HEK293 (cell line): ENCODE measurements around the gene TRPM7.

ENCODE experiments used
- CTCF ChIA-PET: fragments of 350-600 bp; formaldehyde crosslinking; extraction: SDS; loops from one replicate; lab custom pipeline; 2021; ENCODE audit warnings: antibody characterized with exemption; lab: Yijun Ruan, JAX
- POLR2A ChIA-PET: fragments of 300-600 bp; formaldehyde crosslinking; extraction: SDS; loops from one replicate; lab custom pipeline; 2020; ENCODE audit warnings: antibody characterized with exemption, inconsistent platforms; lab: Yijun Ruan, JAX
- H3K27ac ChIP-seq: fragments of 200-500 bp; sonication (Bioruptor generic); 2 replicates; pipeline ENCODE4 v1.5.1; 2014; ENCODE audit warnings: low read depth, low read length, control low read depth, inconsistent platforms; ENCODE audit errors: extremely low read depth
- H3K36me3 ChIP-seq, 2 experiments: fragments of 200-500 bp in 1 of 2; sonication (Bioruptor generic) in 1 of 2; 1 replicate in 1 of 2; 2 replicates in 1 of 2; pipeline ENCODE4 v1.5.1; 2014 to 2017; ENCODE audit warnings: inconsistent platforms in 2 of 2, low read length in 2 of 2; ENCODE audit not compliant: control insufficient read depth in 2 of 2, insufficient read depth in 1 of 2
- H3K4me1 ChIP-seq: fragments of 200-500 bp; sonication (Bioruptor generic); 2 replicates; pipeline ENCODE4 v1.5.1; 2014; ENCODE audit warnings: mild to moderate bottlenecking, low read length, inconsistent platforms; ENCODE audit not compliant: control insufficient read depth, insufficient read depth
- H3K4me3 ChIP-seq: 2 replicates; pipeline ENCODE4 v1.5.1; 2011; ENCODE audit warnings: low read depth, mild to moderate bottlenecking, control low read depth, low read length, moderate library complexity
- H3K9me3 ChIP-seq: fragments of 200-500 bp; sonication (Bioruptor generic); 2 replicates; pipeline ENCODE4 v1.5.1; 2014; ENCODE audit warnings: low read depth, low read length, inconsistent platforms; ENCODE audit not compliant: control insufficient read depth, insufficient read depth
- BCL11B ChIP-seq: fragments of 450-650 bp; formaldehyde crosslinking; IDR thresholded peaks from 2 replicates; pipeline ENCODE4 v1.5.1; 2016; ENCODE audit warnings: low read depth, missing biosample characterization, missing genetic modification characterization
- HOXD13 ChIP-seq: sonication (generic); formaldehyde crosslinking; IDR thresholded peaks from 2 replicates; pipeline ENCODE4 v1.8.0; 2022; ENCODE audit warnings: missing genetic modification reagents, borderline replicate concordance
- IKZF3 ChIP-seq: fragments of 450-650 bp; IDR thresholded peaks from 2 replicates; pipeline ENCODE4 v1.5.0; 2018; ENCODE audit warnings: missing biosample characterization, mild to moderate bottlenecking, missing genetic modification characterization, moderate library complexity
- TCF7L2 ChIP-seq: IDR thresholded peaks from 2 replicates; pipeline ENCODE4 v1.6.1; 2011; ENCODE audit warnings: low read depth, mild to moderate bottlenecking, inconsistent platforms, low read length, moderate library complexity, borderline replicate concordance
- ZBTB1 ChIP-seq: fragments of 450-650 bp; formaldehyde crosslinking; IDR thresholded peaks from 2 replicates; pipeline ENCODE4 v1.5.1; 2016; ENCODE audit warnings: missing biosample characterization, missing genetic modification characterization
- ZEB2 ChIP-seq: fragments of 450-650 bp; formaldehyde crosslinking; IDR thresholded peaks from 2 replicates; pipeline ENCODE4 v1.5.1; 2016; ENCODE audit warnings: missing biosample characterization, missing genetic modification characterization
- ZNF114 ChIP-seq: fragments of 450-650 bp; formaldehyde crosslinking; IDR thresholded peaks from 2 replicates; pipeline ENCODE4 v1.5.0; 2017; ENCODE audit warnings: missing biosample characterization, missing genetic modification characterization
- ZNF202 ChIP-seq: fragments of 450-650 bp; formaldehyde crosslinking; IDR thresholded peaks from 2 replicates; pipeline ENCODE4 v1.5.1; 2016; ENCODE audit warnings: missing biosample characterization, missing genetic modification characterization, borderline replicate concordance
- ZNF24 ChIP-seq: fragments of 450-650 bp; formaldehyde crosslinking; IDR thresholded peaks from 2 replicates; pipeline ENCODE4 v1.5.1; 2016; ENCODE audit warnings: missing biosample characterization, missing genetic modification characterization
- ZNF266 ChIP-seq: fragments of 450-650 bp; formaldehyde crosslinking; IDR thresholded peaks from 2 replicates; pipeline ENCODE4 v1.5.1; 2016; ENCODE audit warnings: missing biosample characterization, missing genetic modification characterization, low read depth
- ZNF324 ChIP-seq: fragments of 450-650 bp; formaldehyde crosslinking; IDR thresholded peaks from 2 replicates; pipeline ENCODE4 v1.5.1; 2016; ENCODE audit warnings: missing biosample characterization, missing genetic modification characterization
- ZNF473 ChIP-seq: fragments of 450-650 bp; formaldehyde crosslinking; IDR thresholded peaks from 2 replicates; pipeline ENCODE4 v1.5.1; 2017; ENCODE audit warnings: missing biosample characterization, missing genetic modification characterization
- ZNF514 ChIP-seq: fragments of 450-650 bp; formaldehyde crosslinking; IDR thresholded peaks from 2 replicates; pipeline ENCODE4 v1.5.1; 2016; ENCODE audit warnings: missing biosample characterization, missing genetic modification characterization
- ZNF571 ChIP-seq: fragments of 450-650 bp; formaldehyde crosslinking; IDR thresholded peaks from 2 replicates; pipeline ENCODE4 v1.5.0; 2017; ENCODE audit warnings: missing biosample characterization, missing genetic modification characterization
- ZNF776 ChIP-seq: fragments of 450-650 bp; formaldehyde crosslinking; IDR thresholded peaks from 2 replicates; pipeline ENCODE4 v1.5.0; 2017; ENCODE audit warnings: missing biosample characterization, missing genetic modification characterization, borderline replicate concordance
- ZNF837 ChIP-seq: fragments of 450-650 bp; formaldehyde crosslinking; IDR thresholded peaks from 2 replicates; pipeline ENCODE4 v1.5.1; 2016; ENCODE audit warnings: missing biosample characterization, missing genetic modification characterization
- ZSCAN16 ChIP-seq: fragments of 450-650 bp; formaldehyde crosslinking; IDR thresholded peaks from 2 replicates; pipeline ENCODE4 v1.5.1; 2016; ENCODE audit warnings: missing biosample characterization, missing genetic modification characterization
- TF ChIP-seq, protein P1 (sequence below): fragments of 450-650 bp; formaldehyde crosslinking; IDR thresholded peaks from 2 replicates; pipeline ENCODE4 v1.5.1; 2016; ENCODE audit warnings: missing biosample characterization, missing genetic modification characterization
- TF ChIP-seq, protein P2 (sequence below): fragments of 450-650 bp; formaldehyde crosslinking; IDR thresholded peaks from 2 replicates; pipeline ENCODE4 v1.5.1; 2016; ENCODE audit warnings: missing biosample characterization, missing genetic modification characterization
- TF ChIP-seq, protein P3 (sequence below): fragments of 450-650 bp; formaldehyde crosslinking; IDR thresholded peaks from 2 replicates; pipeline ENCODE4 v1.5.1; 2016; ENCODE audit warnings: missing biosample characterization, missing genetic modification characterization

TRPM7 gene

DNA sequence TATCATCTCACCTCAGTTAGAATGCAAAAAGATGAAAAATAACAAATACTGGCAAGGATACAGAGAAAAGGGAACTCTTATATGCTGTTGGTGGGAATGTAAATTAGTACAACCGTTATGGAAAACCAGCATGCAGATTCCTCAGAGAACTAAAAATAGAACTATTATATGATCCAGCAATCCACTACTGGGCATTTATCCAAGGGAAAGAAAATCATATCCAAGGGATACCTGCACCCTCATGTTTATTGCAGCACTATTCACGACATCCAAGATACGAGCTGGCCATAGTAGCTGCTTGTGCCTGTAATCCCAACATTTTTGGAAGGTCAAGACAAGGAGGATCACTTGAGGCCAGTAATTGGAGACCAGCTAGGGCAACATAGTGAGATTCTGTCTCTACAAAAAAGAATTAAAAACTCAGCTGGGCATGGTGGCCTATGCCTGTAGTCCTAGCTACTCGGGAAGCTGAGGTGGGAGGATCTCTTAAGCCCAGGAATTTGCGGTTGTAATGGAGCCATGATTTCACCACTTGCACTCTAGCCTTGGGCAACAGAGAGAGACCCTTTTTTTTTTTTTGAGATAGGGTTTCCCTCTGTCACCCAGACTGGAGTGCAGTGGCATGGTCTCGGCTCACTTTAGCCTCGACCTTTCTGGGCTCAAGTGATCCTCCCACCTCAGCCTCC is 166.7 kb downstream of the TRPM7 start:
- H3K4me1 ChIP-seq = no peaks in the 10 kb centered on the region
- H3K36me3 ChIP-seq = no peaks in the 10 kb centered on the region
- POLR2A ChIA-PET = interaction anchor here (0.7 kb wide), 1 partner anchor 165 kb away, joined by 7 read pairs; no protein-coding TSS in a partner anchor

DNA sequence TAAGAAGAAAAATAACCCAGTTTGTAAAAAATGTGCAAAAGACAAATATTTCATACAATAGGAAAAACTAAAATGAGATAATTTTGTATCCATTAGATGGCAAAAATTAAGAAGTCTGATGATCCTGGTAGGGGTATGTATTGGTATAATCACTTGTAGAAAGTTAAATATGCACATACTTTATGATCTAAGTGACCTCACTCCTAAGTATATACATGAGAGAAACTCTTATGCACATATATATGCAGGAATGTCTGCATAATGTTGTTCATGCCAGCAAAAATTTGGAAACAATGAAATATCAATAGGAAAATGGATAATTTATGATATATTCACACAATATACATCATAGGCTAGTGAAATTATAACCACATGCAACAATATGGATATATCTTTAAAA is 173.6 kb downstream of the TRPM7 start:
- no peak for TF ChIP-seq ZNF266 (tag by site-specific recombination)
- no peak for TF ChIP-seq ZNF473 (tag by site-specific recombination)
- TF ChIP-seq ZNF571 = no peak
- TF ChIP-seq BCL11B (tag by site-specific recombination) = no peak
- TF ChIP-seq, all 188 proteins: peak for 0
- H3K4me1 ChIP-seq = no peaks in the 10 kb centered on the region
- CTCF ChIA-PET = no interaction called here
- H3K9me3 ChIP-seq = no peaks in the 10 kb centered on the region
- no peak overlapping the region for H3K27ac ChIP-seq
- H3K36me3 ChIP-seq = no peaks in the 10 kb centered on the region
- POLR2A ChIA-PET = no interaction called here
- no peak overlapping the region for H3K4me3 ChIP-seq

More for the DNA sequence above, 166.7 kb downstream of the TRPM7 start:
- H3K9me3 ChIP-seq = no peaks in the 10 kb centered on the region
- TF ChIP-seq ZNF837 (no peak), ZSCAN16 (tag by site-specific recombination) (no peak), ZNF114 (tag by site-specific recombination) (no peak), IKZF3 (tag by site-specific recombination) (no peak), ZBTB1 (tag by site-specific recombination) (no peak), ZNF776 (tag by site-specific recombination) (no peak), HOXD13 (no peak), ZNF324 (no peak), ZEB2 (no peak), TCF7L2 (no peak), ZNF514 (no peak), ZNF202 (no peak), ZNF24 (tag by site-specific recombination) (no peak)
- TF ChIP-seq, protein P1, sequence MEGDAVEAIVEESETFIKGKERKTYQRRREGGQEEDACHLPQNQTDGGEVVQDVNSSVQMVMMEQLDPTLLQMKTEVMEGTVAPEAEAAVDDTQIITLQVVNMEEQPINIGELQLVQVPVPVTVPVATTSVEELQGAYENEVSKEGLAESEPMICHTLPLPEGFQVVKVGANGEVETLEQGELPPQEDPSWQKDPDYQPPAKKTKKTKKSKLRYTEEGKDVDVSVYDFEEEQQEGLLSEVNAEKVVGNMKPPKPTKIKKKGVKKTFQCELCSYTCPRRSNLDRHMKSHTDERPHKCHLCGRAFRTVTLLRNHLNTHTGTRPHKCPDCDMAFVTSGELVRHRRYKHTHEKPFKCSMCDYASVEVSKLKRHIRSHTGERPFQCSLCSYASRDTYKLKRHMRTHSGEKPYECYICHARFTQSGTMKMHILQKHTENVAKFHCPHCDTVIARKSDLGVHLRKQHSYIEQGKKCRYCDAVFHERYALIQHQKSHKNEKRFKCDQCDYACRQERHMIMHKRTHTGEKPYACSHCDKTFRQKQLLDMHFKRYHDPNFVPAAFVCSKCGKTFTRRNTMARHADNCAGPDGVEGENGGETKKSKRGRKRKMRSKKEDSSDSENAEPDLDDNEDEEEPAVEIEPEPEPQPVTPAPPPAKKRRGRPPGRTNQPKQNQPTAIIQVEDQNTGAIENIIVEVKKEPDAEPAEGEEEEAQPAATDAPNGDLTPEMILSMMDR (tag by site-specific recombination) = no peak
- TF ChIP-seq, protein P2, sequence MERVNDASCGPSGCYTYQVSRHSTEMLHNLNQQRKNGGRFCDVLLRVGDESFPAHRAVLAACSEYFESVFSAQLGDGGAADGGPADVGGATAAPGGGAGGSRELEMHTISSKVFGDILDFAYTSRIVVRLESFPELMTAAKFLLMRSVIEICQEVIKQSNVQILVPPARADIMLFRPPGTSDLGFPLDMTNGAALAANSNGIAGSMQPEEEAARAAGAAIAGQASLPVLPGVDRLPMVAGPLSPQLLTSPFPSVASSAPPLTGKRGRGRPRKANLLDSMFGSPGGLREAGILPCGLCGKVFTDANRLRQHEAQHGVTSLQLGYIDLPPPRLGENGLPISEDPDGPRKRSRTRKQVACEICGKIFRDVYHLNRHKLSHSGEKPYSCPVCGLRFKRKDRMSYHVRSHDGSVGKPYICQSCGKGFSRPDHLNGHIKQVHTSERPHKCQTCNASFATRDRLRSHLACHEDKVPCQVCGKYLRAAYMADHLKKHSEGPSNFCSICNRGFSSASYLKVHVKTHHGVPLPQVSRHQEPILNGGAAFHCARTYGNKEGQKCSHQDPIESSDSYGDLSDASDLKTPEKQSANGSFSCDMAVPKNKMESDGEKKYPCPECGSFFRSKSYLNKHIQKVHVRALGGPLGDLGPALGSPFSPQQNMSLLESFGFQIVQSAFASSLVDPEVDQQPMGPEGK (tag by site-specific recombination) = no peak
- TF ChIP-seq, protein P3, sequence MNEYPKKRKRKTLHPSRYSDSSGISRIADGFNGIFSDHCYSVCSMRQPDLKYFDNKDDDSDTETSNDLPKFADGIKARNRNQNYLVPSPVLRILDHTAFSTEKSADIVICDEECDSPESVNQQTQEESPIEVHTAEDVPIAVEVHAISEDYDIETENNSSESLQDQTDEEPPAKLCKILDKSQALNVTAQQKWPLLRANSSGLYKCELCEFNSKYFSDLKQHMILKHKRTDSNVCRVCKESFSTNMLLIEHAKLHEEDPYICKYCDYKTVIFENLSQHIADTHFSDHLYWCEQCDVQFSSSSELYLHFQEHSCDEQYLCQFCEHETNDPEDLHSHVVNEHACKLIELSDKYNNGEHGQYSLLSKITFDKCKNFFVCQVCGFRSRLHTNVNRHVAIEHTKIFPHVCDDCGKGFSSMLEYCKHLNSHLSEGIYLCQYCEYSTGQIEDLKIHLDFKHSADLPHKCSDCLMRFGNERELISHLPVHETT (tag by site-specific recombination) = no peak
- TF ChIP-seq, all 188 proteins: peak for 0
- CTCF ChIA-PET = no interaction called here
- Histone ChIP-seq H3K27ac (no peak overlapping the region), H3K4me3 (no peak overlapping the region)
